ENCODE measurements around the gene FANCC. TPM values are rescaled to one million over a fixed set of nuclear protein-coding genes. Genes with fewer than 3 reads are reported as not detected.

The FANCC gene
- total and polyA plus RNA-seq, 4 donors = 8.3 to 32.4 (median 11.5) TPM

DNA sequence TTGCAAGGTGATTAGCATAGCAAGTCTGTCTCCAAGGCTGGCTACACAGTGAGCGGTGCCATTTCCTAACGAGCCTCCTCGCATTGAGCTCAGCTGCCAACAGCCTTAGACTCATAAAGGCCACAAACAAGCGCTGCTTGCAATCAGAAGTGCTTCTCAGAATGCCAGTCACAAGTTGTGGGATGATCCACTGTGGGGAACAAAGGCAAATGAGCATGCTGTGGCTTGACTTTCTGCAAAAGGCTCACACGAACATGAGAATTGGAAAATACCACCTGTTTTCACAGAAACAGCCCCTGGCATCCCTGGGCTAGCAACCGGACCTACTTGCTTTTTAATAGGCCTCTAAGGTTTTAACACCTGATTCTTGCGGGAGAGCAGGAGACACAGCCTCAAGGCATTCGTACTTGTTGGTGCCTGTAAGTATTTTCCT, 215.5 kb downstream of the FANCC start:
- Histone ChIP-seq H3K27ac (ENCODE audit: low read depth in 1 of 2, low read length in 2 of 2) (no peak overlapping the region), H3K9me3 (ENCODE audit: control insufficient read depth in 4 of 4, low read length in 3 of 4) (no peaks in the 10 kb centered on the region), H3K4me1 (ENCODE audit: control insufficient read depth in 4 of 4, insufficient read depth in 4 of 4, low read length in 3 of 4) (no peaks in the 10 kb centered on the region), H3K4me3 (ENCODE audit: low read depth in 1 of 3, low read length in 3 of 3) (no peak overlapping the region), H3K9ac (ENCODE audit: low read depth in 1 of 2, low read length in 2 of 2) (no peak overlapping the region), H3K36me3 (ENCODE audit: control insufficient read depth in 4 of 4, insufficient read depth in 3 of 4, low read depth in 1 of 4, low read length in 3 of 4) (peaks cover 3 to 60% (median 37%) of the 10 kb centered on the region in 4 donors), H3K27me3 (ENCODE audit: control insufficient read depth in 4 of 4, insufficient read depth in 4 of 4, low read length in 3 of 4) (no peaks in the 10 kb centered on the region)
- 94% methylated on average over 8 of the region's 8 CpGs for WGBS
- TF ChIP-seq HNF4A (conservative IDR thresholded peaks at IDR 0.05) = no peak
- TF ChIP-seq RAD21 (IDR thresholded peaks at IDR 0.05) = no peak
- no peak for TF ChIP-seq RXRA (IDR thresholded peaks at IDR 0.05)
- TF ChIP-seq TAF1 (conservative IDR thresholded peaks at IDR 0.05) = no peak
- no peak for TF ChIP-seq NR2F2 (IDR thresholded peaks at IDR 0.05)
- no peak for TF ChIP-seq FOXA1 (IDR thresholded peaks at IDR 0.05)
- no peak for TF ChIP-seq FOXA2 (IDR thresholded peaks at IDR 0.05)
- no peak for TF ChIP-seq JUND (IDR thresholded peaks at IDR 0.05)
- TF ChIP-seq HNF4G (IDR thresholded peaks at IDR 0.05) = no peak
- TF ChIP-seq, protein P1, sequence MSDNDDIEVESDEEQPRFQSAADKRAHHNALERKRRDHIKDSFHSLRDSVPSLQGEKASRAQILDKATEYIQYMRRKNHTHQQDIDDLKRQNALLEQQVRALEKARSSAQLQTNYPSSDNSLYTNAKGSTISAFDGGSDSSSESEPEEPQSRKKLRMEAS (IDR thresholded peaks at IDR 0.05) = no peak
- no peak for TF ChIP-seq YY1 (IDR thresholded peaks at IDR 0.05)
- TF ChIP-seq SP1 (IDR thresholded peaks at IDR 0.05) = no peak
- TF ChIP-seq, protein P2, sequence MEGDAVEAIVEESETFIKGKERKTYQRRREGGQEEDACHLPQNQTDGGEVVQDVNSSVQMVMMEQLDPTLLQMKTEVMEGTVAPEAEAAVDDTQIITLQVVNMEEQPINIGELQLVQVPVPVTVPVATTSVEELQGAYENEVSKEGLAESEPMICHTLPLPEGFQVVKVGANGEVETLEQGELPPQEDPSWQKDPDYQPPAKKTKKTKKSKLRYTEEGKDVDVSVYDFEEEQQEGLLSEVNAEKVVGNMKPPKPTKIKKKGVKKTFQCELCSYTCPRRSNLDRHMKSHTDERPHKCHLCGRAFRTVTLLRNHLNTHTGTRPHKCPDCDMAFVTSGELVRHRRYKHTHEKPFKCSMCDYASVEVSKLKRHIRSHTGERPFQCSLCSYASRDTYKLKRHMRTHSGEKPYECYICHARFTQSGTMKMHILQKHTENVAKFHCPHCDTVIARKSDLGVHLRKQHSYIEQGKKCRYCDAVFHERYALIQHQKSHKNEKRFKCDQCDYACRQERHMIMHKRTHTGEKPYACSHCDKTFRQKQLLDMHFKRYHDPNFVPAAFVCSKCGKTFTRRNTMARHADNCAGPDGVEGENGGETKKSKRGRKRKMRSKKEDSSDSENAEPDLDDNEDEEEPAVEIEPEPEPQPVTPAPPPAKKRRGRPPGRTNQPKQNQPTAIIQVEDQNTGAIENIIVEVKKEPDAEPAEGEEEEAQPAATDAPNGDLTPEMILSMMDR (IDR thresholded peaks at IDR 0.05; ENCODE audit: low read depth, low read length, missing input control) = no peak
- no peak for DNase-seq (ENCODE audit: low spot score)

DNA sequence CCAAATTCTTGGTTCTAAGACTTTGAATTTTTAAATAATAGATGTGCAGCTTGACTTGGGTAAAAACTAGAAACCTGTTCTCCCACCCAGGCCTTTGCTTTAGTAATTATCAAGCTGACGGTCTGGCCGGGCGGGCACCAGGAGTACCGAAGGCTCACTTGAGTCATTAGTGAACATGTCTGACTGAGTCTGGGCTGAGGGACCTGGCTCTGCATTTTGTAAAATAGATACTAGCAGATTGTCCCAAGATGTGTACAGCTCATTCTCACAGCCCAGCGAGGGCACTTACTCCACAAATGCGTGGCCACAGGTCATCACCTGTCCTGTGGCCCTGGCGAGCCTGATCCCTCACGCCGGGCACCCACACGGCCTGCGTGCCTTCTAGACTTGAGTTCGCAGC, 216.2 kb downstream of the FANCC start:
- TF ChIP-seq TAF1 (conservative IDR thresholded peaks at IDR 0.05) (no peak), RXRA (IDR thresholded peaks at IDR 0.05) (no peak), EGR1 (IDR thresholded peaks at IDR 0.05; ENCODE audit: low read depth in 2 of 2) (no peak), NR2F2 (IDR thresholded peaks at IDR 0.05) (no peak), RAD21 (IDR thresholded peaks at IDR 0.05) (no peak), HNF4G (IDR thresholded peaks at IDR 0.05) (no peak), SP1 (IDR thresholded peaks at IDR 0.05) (no peak), HNF4A (conservative IDR thresholded peaks at IDR 0.05) (no peak), FOXA2 (IDR thresholded peaks at IDR 0.05) (no peak), REST (IDR thresholded peaks at IDR 0.05) (no peak), FOXA1 (IDR thresholded peaks at IDR 0.05) (no peak), JUND (IDR thresholded peaks at IDR 0.05) (no peak), ZBTB33 (IDR thresholded peaks at IDR 0.05) (no peak), YY1 (IDR thresholded peaks at IDR 0.05) (no peak)
- TF ChIP-seq, protein P2 (IDR thresholded peaks at IDR 0.05; ENCODE audit: low read depth, low read length, missing input control) = no peak
- H3K27ac ChIP-seq (ENCODE audit: low read depth in 1 of 2, low read length in 2 of 2) = no peak overlapping the region
- no peak for DNase-seq (ENCODE audit: low spot score)
- H3K36me3 ChIP-seq (ENCODE audit: control insufficient read depth in 4 of 4, insufficient read depth in 3 of 4, low read depth in 1 of 4, low read length in 3 of 4) = peaks cover 3 to 55% (median 33%) of the 10 kb centered on the region in 4 donors
- WGBS = 98% methylated on average over 12 of the region's 12 CpGs
- H3K9me3 ChIP-seq (ENCODE audit: control insufficient read depth in 4 of 4, low read length in 3 of 4) = no peaks in the 10 kb centered on the region
- peaks cover 0 to 3% (median 0%) of the 10 kb centered on the region in 4 donors for H3K4me1 ChIP-seq (ENCODE audit: control insufficient read depth in 4 of 4, insufficient read depth in 4 of 4, low read length in 3 of 4)
- H3K27me3 ChIP-seq (ENCODE audit: control insufficient read depth in 4 of 4, insufficient read depth in 4 of 4, low read length in 3 of 4) = no peaks in the 10 kb centered on the region
- H3K4me3 ChIP-seq (ENCODE audit: low read depth in 1 of 3, low read length in 3 of 3) = no peak overlapping the region
- H3K9ac ChIP-seq (ENCODE audit: low read depth in 1 of 2, low read length in 2 of 2) = no peak overlapping the region

Data from liver (tissue), 9 donors.